HT-29 (cell line): ENCODE measurements around the gene APOBEC2. TPM values are rescaled to one million over a fixed set of nuclear protein-coding genes. Genes with fewer than 3 reads are reported as not detected.

Experiments
- DNase-seq: peaks from one replicate; pipeline ENCODE4 v3.0.0-alpha.2; 2015; ENCODE audit warnings: low spot score
- total RNA-seq: library from RNA; depleted of rRNA; stranded (reverse); fragments of >200 nt; shearing (Covaris generic); gene quantifications from 2 replicates; pipeline ENCODE4 v1.2.3, GENCODE V29; 2014

Gene APOBEC2
- total RNA-seq, 1 experiment from 2014 or later = not detected

DNA sequence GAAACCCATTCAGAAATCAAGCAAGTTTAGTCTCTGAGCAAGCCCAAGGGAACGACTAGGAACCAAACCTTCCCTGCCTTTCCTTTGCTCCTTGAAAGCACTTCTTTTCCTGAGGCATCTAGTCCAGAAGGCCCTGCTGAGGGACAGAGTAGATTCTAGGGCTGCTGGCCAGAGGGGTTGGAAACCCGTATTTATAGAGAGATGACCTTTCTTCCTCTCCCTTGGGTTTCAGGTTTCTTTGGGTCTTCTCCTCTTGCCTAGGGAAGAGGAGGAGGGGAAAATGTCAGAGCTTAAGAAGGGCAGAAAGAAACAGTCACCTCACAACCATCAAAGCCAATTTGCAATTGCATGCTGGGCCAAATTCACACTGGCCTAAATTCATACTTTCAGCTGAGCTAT, 5.8 kb downstream of the APOBEC2 start:
- DNase-seq = no peak

DNA sequence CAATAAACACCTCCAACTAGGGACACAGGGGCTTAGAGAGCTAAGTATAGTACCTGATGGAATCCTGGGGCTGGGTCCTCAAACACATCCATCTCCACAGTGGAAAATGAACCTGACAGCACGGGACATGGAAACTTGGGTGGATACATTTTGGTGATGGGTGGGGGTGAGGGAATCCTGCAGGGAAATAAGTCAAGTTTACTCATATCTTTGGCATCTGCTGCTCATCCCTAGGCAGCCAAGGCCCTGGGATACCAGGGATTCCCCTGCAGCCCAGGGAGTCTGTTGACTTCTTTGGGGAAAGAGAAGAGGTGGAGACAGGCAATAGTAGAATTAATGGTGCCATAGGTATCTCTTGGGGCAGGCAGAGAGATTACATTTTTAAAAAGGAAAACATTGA, 6.6 kb downstream of the APOBEC2 start:
- no peak for DNase-seq

DNA sequence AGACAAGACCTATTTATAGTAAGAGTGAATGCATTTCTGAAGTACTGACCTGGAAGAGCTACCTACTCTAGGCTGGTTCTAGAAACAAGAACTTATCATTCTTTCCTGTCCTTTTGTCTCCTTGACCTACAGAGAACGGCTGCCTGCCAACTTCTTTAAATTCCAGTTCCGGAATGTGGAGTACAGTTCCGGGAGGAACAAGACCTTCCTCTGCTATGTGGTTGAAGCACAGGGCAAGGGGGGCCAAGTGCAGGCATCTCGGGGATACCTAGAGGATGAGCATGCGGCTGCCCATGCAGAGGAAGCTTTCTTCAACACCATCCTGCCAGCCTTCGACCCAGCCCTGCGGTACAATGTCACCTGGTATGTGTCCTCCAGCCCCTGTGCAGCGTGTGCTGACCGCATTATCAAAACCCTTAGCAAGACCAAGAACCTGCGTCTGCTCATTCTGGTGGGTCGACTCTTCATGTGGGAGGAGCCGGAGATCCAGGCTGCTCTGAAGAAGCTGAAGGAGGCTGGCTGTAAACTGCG, 8.3 kb downstream of the APOBEC2 start:
- no peak for DNase-seq

DNA sequence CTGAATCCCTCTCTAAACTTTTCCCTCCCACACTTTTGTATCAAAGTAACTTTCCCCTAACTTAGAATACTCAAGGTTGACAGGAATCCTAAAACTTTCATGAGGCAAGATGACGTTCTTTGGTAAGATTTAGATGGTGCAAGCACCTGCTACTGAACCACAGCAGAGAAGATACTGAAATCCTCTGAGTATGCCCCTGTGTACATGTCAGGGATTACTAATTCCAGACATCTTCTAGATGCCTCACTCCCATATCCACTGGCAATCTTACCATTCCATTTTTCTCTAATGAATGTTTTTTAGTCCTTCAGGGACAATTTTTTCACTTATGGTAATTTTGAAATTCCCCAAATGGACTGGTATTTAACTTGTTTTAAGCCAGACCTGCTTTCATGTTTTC, 9.1 kb downstream of the APOBEC2 start:
- DNase-seq = no peak

DNA sequence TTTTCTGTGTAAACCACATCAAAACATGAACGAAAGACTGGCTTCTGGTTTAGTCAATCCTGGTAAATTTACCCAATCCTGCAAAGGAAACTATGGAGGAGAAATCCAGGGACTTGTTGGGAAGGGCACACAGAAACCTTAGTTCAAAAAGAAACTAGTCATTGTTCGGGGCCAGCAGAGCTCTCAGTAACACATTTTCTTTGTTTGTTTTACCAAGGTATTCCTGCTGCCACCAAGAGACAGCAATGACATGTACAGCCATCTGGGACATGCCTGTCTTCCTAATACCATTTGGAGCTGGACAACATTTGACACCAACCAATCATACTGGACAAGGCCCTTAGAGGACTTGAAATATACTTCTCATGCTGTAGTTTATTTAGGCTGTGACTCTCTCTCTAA, 10.9 kb downstream of the APOBEC2 start:
- DNase-seq = no peak

DNA sequence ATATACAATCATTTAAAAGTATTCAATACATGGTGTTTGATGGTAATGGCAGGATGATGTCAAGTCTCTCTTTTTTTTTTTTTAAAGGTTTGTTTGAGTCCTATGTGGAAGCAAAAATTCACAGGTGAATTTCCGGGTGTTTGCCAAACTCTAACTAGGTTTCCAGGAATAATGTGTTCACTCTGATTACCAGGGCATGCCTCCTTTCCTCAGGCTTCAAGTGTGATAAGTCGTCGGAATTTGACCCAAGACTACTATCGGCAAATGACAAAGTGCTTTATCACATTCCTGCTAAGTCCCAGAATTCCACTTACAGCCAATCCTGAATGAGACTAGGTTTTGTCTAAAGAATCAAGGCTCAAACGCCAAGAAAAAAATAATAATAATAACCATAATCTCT, 11.8 kb downstream of the APOBEC2 start:
- no peak for DNase-seq

DNA sequence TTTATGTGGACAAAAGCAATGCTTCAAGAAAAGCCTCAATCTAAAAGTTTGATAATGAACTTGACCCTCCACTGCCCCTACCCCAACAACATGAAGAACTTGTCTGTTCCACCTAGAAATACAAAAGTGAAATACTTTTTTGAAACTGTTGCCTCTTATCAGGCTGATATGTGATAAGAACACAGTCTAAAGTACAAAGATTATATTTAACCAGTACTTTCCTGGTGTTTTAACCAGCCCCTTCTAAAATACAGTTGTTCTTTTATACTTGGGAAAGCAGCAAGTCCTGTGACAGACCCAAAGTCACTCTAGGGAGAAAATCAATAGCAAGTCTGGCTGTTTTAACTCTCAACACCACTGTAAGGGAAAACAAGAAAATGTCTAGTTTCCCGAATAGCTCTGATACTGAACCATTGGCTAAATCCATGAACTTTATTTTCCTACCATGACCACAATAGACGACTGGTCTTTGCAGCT, 12.6 kb downstream of the APOBEC2 start:
- DNase-seq = no peak

DNA sequence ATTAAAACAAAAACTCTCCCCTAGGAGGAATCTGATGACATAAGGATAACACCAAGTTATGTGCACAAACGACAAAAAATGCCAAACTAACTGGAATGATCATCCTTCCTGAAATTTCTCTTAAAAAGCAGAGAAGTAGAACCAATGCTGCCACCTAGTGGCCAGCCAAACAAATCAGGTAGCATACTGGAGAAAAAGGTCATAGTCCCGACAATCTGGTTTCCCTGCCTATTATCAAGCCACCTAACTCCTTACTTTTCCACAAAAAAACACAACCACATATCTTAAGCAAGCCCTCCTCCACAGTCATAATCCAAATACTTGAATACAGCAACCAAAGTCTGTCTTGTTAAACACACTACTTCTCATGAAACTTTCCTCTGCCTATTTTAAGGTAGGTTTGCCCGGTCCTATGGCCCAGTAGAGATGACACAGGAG, 13.9 kb downstream of the APOBEC2 start:
- DNase-seq = peak; percentile 85

DNA sequence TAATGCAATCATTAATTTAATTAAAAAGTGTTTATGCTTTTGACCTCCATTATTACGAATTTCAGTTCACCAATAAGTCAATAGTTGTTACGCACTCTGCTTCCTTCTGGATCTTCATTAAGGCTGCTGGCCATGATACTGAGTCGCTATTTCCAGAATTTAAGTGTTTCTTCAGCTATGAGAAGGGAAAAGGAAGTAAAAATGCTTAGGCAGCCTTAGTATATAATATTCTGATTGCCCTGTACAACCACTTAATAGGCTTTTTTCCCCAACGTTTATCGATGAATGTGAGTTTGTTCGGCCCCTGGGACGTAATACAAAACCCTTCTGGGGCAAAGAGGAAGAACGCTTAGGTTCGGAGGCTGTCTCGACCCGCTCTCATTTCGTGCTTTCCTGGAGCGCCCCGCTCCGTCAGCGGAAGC, 18.5 kb downstream of the APOBEC2 start:
- no peak for DNase-seq

DNA sequence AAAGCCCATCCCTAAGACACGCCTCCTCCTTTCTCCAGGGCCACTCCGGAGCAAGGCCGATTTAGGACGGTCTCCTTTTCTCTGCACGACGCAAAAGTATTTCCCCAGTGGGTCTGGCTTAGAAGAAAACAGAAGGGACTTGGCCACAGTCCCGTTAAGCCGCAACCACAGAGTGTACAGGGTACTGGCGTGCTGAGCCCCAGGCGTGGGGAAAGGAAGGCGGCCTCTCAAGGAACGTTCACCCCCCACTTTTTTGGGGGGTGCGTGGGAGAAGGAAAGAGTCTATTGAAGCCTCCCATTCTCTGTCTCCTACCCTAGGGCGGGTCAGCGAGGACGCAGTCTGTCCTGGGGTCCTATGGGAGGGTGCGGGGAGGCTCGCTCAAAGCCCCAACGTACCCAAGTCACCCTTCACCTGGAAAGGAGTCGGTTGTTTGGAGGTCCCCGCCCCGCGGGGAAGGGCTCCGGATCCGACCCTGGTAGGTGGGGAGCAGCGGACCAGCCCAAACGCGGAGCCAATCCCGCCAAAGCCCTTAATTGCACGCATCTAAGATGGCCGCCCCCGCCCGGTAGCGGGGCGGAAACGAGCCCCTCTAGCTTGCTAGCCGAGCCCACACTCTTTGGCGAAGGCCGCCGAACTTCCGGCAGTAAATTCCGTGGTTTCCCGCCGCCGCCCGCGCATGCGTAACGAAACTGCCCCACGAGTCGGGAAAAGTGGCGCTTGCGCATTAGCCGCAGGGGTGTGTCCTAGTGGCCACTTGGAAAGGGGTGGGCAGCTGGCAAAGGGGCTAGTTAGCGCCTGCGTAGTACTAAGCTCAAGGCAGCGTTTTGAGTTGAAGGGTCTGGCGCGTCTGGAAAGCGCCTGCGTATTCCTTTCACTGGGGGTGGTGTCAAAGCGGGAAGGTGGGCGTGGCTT, 19.2 kb downstream of the APOBEC2 start, which contains the start of gene OARD1:
Gene OARD1, minus strand, starts transcription at position 434 of the 913 bp plus-strand sequence. CDS start 722 bp downstream, outside the sequence.
- peak; percentile 99 for DNase-seq

DNA sequence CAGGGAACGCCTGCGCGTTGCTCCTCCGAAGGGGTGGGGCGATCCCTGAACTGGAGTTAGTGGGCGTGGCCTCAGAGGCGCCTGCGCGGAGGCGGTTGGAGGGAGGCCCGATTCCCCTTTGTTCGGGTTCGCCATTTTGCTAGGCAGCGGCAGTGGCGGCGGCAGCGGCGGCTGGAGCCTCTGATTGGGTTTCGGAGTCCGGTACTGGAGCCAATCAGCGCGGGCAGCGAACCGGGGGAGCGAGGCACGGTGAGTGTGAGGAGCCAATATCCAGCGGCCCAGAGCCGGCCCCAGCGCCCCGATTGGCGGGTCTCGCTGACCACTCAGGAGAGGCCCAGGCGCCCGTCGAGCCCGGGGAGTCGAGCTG, 19.8 kb downstream of the APOBEC2 start, which contains the start of gene NFYA:
Gene NFYA, plus strand, starts transcription at position 139 of the 367 bp plus-strand sequence. CDS start 6,116 bp downstream, outside the sequence.
- no peak for DNase-seq

DNA sequence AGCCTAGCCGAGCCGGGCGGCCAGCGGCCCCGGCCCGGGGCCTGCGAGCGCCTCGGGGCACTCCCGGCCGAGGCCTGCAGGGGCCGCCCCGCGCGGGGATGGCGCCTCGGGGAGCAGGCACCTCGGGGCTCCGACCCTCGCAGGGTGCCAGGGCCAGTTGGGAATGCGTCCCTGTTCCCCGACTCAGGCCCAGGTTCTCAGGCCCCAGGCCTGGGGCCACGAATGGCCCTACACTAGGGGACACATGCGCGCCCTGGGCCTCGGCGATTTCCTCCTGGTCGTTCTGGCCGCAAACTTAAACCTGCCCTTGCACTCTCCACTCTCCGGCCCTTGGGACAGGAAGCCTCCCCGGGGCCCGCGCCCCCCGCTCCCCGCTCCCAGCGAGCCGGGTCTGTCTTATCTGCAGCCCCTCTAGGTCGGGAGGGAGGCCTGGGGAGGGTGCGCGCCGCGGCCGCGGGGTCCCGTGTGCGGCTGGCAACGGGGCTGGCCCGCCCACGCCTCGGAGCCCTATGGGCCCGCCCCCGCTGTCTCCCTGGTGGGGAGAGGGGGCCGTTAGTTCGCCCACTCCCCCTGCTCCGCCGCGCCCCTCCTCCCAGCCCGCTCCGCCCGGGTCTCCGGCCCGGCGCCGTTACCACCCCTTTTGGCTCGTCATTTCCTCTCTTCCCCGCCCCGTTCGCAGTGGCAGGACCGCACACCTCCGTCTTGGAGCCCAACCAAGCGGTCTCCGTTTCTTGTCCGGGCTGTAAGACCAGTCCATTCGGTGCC, 20.4 kb downstream of the APOBEC2 start:
- peak; percentile 88 for DNase-seq

DNA sequence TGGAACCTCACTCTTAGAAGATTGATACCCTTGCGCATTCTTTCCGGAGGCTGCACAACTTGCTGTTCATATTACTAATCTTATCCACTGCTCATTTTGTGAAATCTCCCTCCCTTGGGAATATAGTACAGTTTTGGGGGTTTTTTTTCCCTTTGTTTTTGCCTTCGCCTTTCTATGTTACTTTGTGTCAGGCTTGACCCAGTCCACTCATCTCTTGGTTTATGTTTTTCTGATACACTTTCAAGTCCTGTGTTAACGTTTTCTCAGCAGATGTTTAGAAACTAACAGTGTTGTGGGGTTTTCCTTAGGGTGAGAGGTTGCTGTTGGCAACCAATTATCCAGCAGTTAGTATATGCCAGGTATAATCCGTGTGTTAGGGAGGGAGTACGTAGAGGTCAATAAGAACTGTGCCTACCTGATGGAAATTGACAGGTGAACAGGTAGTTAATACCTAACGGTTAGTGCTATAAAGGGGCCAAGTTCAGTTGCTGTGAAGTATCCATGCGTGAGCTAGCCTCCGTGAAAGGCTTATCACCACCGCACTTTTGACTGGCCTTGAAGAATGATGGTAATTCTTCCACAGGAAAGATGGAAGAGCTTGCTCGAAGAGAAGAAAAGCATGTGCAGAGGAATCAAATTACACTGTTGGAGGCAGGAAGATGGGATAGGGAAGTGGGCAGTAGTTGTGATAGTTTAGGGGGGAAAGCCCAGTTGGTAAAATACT, 21.1 kb downstream of the APOBEC2 start:
- peak; percentile 41 for DNase-seq

DNA sequence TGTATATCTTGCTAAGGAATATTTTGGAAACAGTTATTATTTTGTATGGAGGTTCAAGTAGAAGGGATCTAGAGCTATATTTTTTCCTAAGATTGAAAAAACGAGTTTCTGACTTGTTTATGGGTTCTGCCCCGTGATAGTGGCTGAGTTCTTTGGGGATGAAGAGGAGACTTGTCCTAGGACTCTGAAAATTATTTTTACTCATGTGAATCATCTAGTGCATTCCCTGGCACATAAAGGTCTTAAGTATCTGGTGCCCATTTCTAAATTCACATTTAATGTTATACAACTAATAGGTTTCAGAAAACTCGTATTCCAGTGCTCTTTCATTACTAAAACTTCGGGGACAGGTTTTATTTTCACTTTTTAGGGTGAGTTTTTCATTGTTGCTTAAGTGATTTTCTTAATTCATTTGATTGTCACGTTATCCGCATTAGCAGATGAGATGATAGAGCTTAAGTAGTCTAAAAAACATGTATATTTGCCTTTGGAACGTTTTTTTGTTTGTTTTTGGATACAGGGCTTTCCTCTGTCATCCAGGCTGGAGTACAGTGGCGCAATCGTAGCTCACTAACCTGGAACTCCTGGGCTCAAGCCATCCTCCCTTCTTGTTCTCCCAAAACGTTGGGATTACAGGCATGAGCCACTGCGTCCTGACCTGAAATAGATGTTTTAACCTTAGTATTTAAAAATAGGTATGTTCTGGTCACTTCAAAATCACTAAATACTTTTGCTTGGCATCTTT, 21.9 kb downstream of the APOBEC2 start:
- no peak for DNase-seq

DNA sequence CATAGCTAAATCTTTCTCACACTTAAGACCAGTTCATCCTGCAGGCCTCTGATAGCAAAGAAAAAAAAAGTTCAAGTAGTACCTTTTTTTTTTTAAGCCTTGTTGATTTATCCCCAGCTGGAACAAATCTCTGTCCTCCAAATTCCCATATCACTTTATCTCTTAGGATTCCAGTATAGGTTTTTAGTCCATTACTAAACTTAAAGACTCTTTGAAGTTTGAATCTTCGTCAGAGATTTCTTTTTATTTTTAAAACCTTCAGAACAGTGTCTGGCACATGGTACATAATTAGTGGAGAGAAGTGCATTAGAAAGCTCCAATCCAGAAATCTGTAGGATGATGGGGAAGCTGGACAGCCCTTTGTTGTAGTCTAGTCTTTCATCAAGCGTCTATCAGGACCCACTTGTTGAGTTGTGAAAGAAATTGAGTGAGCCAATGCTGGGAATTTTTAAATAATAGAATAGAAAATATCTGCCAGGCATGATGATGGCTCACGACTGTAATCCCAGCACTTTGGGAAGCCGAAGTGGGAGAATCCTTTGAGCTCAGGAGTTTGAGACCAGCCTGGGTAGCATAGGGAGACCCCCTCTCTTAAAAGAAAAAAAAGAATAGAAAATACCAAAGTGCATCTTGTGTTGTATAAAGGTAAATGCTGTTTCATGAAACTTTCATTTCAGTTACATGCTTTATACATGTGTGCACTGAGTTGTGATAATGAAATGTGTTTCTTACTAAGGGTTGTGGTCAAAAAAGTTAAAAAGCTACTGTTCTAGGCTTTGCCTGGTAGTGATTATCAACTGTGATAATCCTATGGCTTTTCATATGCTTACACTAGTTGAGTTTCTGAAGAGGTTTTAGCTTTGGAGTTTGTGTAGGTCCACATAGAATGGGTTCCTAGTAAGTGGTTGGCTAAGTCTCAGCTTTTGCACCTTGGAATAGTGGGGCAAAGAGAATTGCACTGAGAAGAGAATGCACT, 22.9 kb downstream of the APOBEC2 start:
- no peak for DNase-seq

DNA sequence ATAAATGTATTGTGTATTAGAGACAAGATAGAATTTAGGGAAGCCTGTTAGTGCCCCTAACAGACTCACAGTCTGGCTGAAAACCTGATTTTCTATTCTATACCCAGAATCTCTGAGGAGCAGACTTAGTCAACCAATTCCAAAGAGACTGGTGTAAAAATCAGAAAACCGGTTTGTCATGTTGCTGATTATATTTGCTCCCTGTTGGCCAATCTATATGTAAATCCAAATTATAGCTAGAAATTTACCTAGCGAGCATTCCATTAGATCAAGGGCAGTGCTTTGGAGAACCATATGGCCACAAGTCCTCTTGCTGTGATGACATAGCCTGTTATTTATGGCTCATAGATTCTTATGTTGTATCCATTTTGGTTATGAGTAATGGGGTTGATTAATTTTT, 24.5 kb downstream of the APOBEC2 start:
- DNase-seq = no peak

DNA sequence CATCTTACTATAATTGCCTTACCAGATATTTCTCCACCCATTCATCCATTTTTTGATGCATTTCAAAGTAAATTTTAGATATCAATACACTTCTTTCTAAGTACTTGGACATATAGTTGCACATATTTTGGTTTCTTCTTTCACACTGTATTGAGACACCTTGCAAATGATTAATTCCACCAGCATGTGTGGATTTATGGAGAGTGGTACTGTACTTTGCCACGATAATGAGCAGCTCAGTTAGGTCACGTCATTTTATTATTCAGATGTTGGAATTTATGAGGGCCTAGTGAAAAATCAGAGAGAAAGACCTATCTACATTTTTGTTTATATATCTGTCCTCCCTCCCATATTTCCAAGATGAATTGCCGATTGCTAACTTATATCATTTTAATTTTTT, 25.1 kb downstream of the APOBEC2 start:
- no peak for DNase-seq

DNA sequence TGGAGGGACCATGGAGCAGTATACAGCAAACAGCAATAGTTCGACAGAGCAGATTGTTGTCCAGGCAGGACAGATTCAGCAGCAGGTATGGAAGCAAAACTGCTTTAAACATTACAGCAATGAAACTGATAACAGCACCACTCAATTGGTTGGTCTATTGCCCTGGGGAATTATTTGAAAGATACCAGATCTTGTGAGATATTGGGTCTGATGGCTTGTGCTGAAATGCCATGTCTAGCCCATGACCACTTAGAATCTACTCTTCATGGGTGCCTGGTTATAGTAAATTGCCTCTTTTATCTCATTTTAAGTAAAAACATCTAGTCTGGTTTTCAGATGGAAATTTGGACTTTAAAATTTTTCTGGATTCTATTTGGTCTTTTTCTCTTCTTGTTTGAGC, 26.1 kb downstream of the APOBEC2 start:
- DNase-seq = no peak

DNA sequence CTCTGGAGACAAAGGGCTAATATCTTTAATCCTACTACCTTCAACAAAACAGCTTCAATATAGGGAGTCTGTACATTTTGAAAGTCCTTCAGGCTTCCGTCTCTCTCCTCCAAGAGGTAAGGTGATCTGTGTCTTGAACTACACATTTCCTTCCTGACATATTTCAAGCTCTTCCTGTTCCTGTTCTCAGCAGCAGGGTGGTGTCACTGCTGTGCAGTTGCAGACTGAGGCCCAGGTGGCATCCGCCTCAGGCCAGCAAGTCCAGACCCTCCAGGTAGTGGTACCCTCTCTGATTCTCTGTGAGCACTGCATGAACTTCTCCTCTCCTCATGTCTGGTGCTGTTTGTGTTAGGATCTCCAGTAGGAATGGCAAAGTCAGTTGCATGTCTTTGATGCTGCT, 27.6 kb downstream of the APOBEC2 start:
- no peak for DNase-seq
